OCI-LY1 (cell line): ENCODE data around the gene CD200.

Source experiments
- EZH2 ChIP-seq: fragments of 200-600 bp; sonication (generic), shearing (Covaris generic); IDR thresholded peaks from 2 replicates; pipeline ENCODE4 v1.8.0; 2017; ENCODE audit warnings: borderline replicate concordance, mixed run types, mild to moderate bottlenecking, antibody characterized with exemption, low read length, moderate library complexity, mixed read lengths
- TF ChIP-seq, protein P1 (sequence below): fragments of 200-600 bp; sonication (generic), shearing (Covaris generic); IDR thresholded peaks from 2 replicates; pipeline ENCODE4 v1.5.1; 2017; ENCODE audit warnings: mild to moderate bottlenecking, antibody characterized with exemption, low read length, moderate library complexity, mixed read lengths

DNA sequence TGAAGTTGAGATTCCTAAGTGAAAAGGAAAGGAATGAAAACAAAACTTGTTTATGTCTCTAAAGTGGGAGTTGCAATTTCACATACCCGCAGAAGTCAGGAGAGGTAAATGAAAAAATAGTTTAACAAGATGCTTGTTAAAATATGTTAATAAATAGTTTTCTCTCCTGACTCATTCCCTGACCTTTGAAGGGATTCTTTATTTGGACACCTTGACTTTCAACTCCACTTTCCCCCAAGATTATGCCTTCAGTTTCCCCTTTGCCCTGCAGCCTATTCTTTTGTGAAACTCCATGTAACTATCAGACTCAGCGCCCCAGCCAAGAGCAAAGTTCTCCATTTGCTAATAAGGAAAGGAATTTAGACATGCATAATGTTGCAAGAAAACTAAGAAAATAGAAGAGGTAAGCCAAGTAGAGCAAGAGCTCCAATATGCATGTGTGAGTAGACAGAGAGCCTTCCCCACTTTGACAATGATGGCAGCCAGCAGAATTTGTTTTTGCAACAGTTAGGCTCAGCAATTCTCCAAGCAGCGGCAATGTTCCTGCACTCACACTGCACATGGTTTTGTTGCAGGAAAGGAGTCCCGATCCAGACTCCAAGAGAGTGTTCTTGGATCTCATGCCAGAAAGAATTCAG is 61.2 kb downstream of the CD200 start:
- TF ChIP-seq, protein P1, sequence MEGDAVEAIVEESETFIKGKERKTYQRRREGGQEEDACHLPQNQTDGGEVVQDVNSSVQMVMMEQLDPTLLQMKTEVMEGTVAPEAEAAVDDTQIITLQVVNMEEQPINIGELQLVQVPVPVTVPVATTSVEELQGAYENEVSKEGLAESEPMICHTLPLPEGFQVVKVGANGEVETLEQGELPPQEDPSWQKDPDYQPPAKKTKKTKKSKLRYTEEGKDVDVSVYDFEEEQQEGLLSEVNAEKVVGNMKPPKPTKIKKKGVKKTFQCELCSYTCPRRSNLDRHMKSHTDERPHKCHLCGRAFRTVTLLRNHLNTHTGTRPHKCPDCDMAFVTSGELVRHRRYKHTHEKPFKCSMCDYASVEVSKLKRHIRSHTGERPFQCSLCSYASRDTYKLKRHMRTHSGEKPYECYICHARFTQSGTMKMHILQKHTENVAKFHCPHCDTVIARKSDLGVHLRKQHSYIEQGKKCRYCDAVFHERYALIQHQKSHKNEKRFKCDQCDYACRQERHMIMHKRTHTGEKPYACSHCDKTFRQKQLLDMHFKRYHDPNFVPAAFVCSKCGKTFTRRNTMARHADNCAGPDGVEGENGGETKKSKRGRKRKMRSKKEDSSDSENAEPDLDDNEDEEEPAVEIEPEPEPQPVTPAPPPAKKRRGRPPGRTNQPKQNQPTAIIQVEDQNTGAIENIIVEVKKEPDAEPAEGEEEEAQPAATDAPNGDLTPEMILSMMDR, result no peak
- TF ChIP-seq EZH2, result no peak
